HG03575 (cell line): ENCODE measurements around the gene DCUN1D2.
"Not testable (repeated sequence)": the region's sequence is repeated elsewhere in the genome, so short reads cannot be mapped to it uniquely, and the experiment has no call there.

Experiments used
- ATAC-seq: cut with Tn5 transposase; IDR thresholded peaks from one replicate; pipeline ENCODE4 v1.9.1; 2021; ENCODE audit not compliant: unreplicated experiment, insufficient number of reproducible peaks, low FRiP score; ENCODE audit errors: extremely low read depth

Gene DCUN1D2

GRCh38 chr13:113522438-113522837 is 31.9 kb upstream of the DCUN1D2 start:
- ATAC-seq: not testable (repeated sequence)

- ATAC-seq: no peak
These were observed 30.1 kb upstream of the DCUN1D2 start for GRCh38 chr13:113520571-113520970.

GRCh38 chr13:113519556-113519955 is 29.0 kb upstream of the DCUN1D2 start:
- ATAC-seq: no peak

- no peak for ATAC-seq
These were observed 27.7 kb upstream of the DCUN1D2 start for GRCh38 chr13:113518076-113518803.

GRCh38 chr13:113514847-113515246 is 24.3 kb upstream of the DCUN1D2 start:
- no peak for ATAC-seq

- no peak for ATAC-seq
These were observed 23.2 kb upstream of the DCUN1D2 start for GRCh38 chr13:113513761-113514160.

GRCh38 chr13:113511361-113511760 is 20.9 kb upstream of the DCUN1D2 start:
- no peak for ATAC-seq

GRCh38 chr13:113510871-113511270 is 20.4 kb upstream of the DCUN1D2 start:
- no peak for ATAC-seq

GRCh38 chr13:113509989-113510388 is 19.5 kb upstream of the DCUN1D2 start:
- no peak for ATAC-seq

GRCh38 chr13:113508521-113509254 is 18.2 kb upstream of the DCUN1D2 start:
- no peak for ATAC-seq

GRCh38 chr13:113507505-113508345 is 17.2 kb upstream of the DCUN1D2 start:
- ATAC-seq: no peak

GRCh38 chr13:113506871-113507388 is 16.4 kb upstream of the DCUN1D2 start:
- no peak for ATAC-seq

GRCh38 chr13:113506025-113506685 is 15.6 kb upstream of the DCUN1D2 start:
- ATAC-seq: no peak

GRCh38 chr13:113502686-113503085 is 12.2 kb upstream of the DCUN1D2 start:
- ATAC-seq: no peak

GRCh38 chr13:113500530-113501265 is 10.2 kb upstream of the DCUN1D2 start:
- ATAC-seq: no peak

- ATAC-seq: no peak
These were observed 9.4 kb upstream of the DCUN1D2 start for GRCh38 chr13:113499936-113500335.

GRCh38 chr13:113498905-113499304 is 8.4 kb upstream of the DCUN1D2 start:
- ATAC-seq: no peak

GRCh38 chr13:113497217-113497616 is 6.7 kb upstream of the DCUN1D2 start:
- no peak for ATAC-seq
